IMR-90 (cell line): ENCODE data around the gene FSIP1. TPM values are rescaled to one million over a fixed set of nuclear protein-coding genes. Genes with fewer than 3 reads are reported as not detected.

Source experiments
- ATAC-seq: fragments of 200-7000 bp; cut with Tn5 transposase; 2 replicates; pipeline ENCODE4 v1.9.1; 2020; ENCODE audit warnings: low read depth, mild to moderate bottlenecking, moderate library complexity
- BruUV-seq: library from RNA; stranded (reverse); fragments of 400-500 nt; replicated peaks from 2 replicates; lab custom pipeline; 2021; lab: Mats Ljungman, UMichigan
- CTCF ChIA-PET: fragments of 300-600 bp; formaldehyde crosslinking; extraction: SDS; loops from one replicate; lab custom pipeline; 2021; ENCODE audit warnings: antibody characterized with exemption; lab: Yijun Ruan, JAX
- POLR2A ChIA-PET: fragments of 300-600 bp; sonication (Branson Sonifier 250); formaldehyde crosslinking; loops from one replicate; lab custom pipeline; 2022; ENCODE audit warnings: antibody characterized with exemption; ENCODE audit not compliant: unreplicated experiment; lab: Charles Lee
- DNase-seq: peaks from one replicate; pipeline ENCODE4 v3.0.0; 2013
- H2AFZ ChIP-seq: replicated peaks from 2 replicates; pipeline ENCODE3; 2013; ENCODE audit warnings: low read length, mild to moderate bottlenecking; ENCODE audit not compliant: poor library complexity
- H2AK5ac ChIP-seq: 2 replicates; pipeline ENCODE4 v1.6.1; 2013; ENCODE audit warnings: low read depth, low read length, inconsistent platforms
- H2AK9ac ChIP-seq: replicated peaks from 2 replicates; pipeline ENCODE3; 2013; ENCODE audit warnings: mild to moderate bottlenecking, low read depth, low read length, moderate library complexity; ENCODE audit not compliant: poor library complexity
- H2BK120ac ChIP-seq: 2 replicates; pipeline ENCODE4 v1.6.1; 2013; ENCODE audit warnings: low read depth, low read length, inconsistent platforms
- H2BK15ac ChIP-seq: 3 replicates; pipeline ENCODE4 v1.6.1; 2013; ENCODE audit warnings: low read depth, low read length, inconsistent platforms
- H2BK20ac ChIP-seq: 2 replicates; pipeline ENCODE4 v1.6.1; 2013; ENCODE audit warnings: low read depth, mild to moderate bottlenecking, inconsistent platforms, low read length, moderate library complexity
- H2BK5ac ChIP-seq: 2 replicates; pipeline ENCODE4 v1.6.1; 2013; ENCODE audit warnings: mild to moderate bottlenecking, low read depth, low read length, inconsistent platforms; ENCODE audit not compliant: poor library complexity, severe bottlenecking
- H3K14ac ChIP-seq: replicated peaks from 2 replicates; pipeline ENCODE4 v1.6.1; 2013; ENCODE audit warnings: low read depth, low read length, inconsistent platforms
- H3K18ac ChIP-seq: 2 replicates; pipeline ENCODE4 v1.6.1; 2013; ENCODE audit warnings: low read depth, low read length, control low read depth
- H3K23ac ChIP-seq: 2 replicates; pipeline ENCODE4 v1.6.1; 2013; ENCODE audit warnings: low read depth, low read length, inconsistent platforms
- H3K27ac ChIP-seq: 2 replicates; pipeline ENCODE4 v1.5.1; 2013; ENCODE audit warnings: mild to moderate bottlenecking, control low read depth, low read length; ENCODE audit not compliant: insufficient read depth
- H3K27me3 ChIP-seq: 2 replicates; pipeline ENCODE4 v1.6.1; 2013; ENCODE audit warnings: low read length; ENCODE audit not compliant: control insufficient read depth, insufficient read depth
- H3K36me3 ChIP-seq: 2 replicates; pipeline ENCODE4 v1.6.1; 2013; ENCODE audit warnings: low read length, mixed read lengths; ENCODE audit not compliant: control insufficient read depth, insufficient read depth
- H3K4ac ChIP-seq: 2 replicates; pipeline ENCODE4 v1.6.1; 2013; ENCODE audit warnings: low read depth, low read length, inconsistent platforms
- H3K4me1 ChIP-seq: 2 replicates; pipeline ENCODE4 v1.6.1; 2013; ENCODE audit warnings: low read length, mixed read lengths; ENCODE audit not compliant: control insufficient read depth, insufficient read depth
- H3K4me2 ChIP-seq: 2 replicates; pipeline ENCODE4 v1.6.1; 2013; ENCODE audit warnings: low read depth, mild to moderate bottlenecking, control low read depth, low read length, moderate library complexity
- H3K4me3 ChIP-seq: 2 replicates; pipeline ENCODE4 v1.5.1; 2013; ENCODE audit warnings: low read depth, mild to moderate bottlenecking, control low read depth, low read length, moderate library complexity; ENCODE audit not compliant: insufficient read depth
- H3K56ac ChIP-seq: 2 replicates; pipeline ENCODE4 v1.6.1; 2013; ENCODE audit warnings: low read length, inconsistent platforms; ENCODE audit not compliant: insufficient read depth; ENCODE audit errors: extremely low read depth
- H3K79me1 ChIP-seq, 2 experiments: 2 replicates each; pipeline ENCODE4 v1.6.1; 2013; ENCODE audit warnings: low read length in 2 of 2, inconsistent platforms in 1 of 2, low read depth in 1 of 2
- H3K9ac ChIP-seq: 2 replicates; pipeline ENCODE4 v1.6.1; 2013; ENCODE audit warnings: low read depth, low read length, control low read depth
- H3K9me1 ChIP-seq: 2 replicates; pipeline ENCODE4 v1.6.1; 2013; ENCODE audit warnings: low read length, inconsistent platforms; ENCODE audit not compliant: insufficient read depth
- H3K9me3 ChIP-seq: 2 replicates; pipeline ENCODE4 v1.6.1; 2013; ENCODE audit warnings: low read length; ENCODE audit not compliant: control insufficient read depth, insufficient read depth
- H4K20me1 ChIP-seq: 2 replicates; pipeline ENCODE4 v1.6.1; 2013; ENCODE audit warnings: low read length, inconsistent platforms; ENCODE audit not compliant: insufficient read depth
- H4K5ac ChIP-seq: 2 replicates; pipeline ENCODE4 v1.6.1; 2013; ENCODE audit warnings: mild to moderate bottlenecking, low read depth, low read length, control low read depth
- H4K8ac ChIP-seq, 2 experiments: 2 replicates each; pipeline ENCODE4 v1.6.1; 2013; ENCODE audit warnings: low read depth in 2 of 2, low read length in 2 of 2, control low read depth in 1 of 2, inconsistent platforms in 1 of 2
- H4K91ac ChIP-seq: 2 replicates; pipeline ENCODE4 v1.6.1; 2013; ENCODE audit warnings: low read depth, low read length, inconsistent platforms; ENCODE audit not compliant: insufficient read depth
- BHLHE40 ChIP-seq: fragments of 150-350 bp; IDR thresholded peaks from 2 replicates; pipeline ENCODE4 v1.6.1; 2016; ENCODE audit warnings: mild to moderate bottlenecking, low read depth, low read length
- FOS ChIP-seq: fragments of 150-350 bp; IDR thresholded peaks from 2 replicates; pipeline ENCODE4 v1.6.1; 2016; ENCODE audit warnings: low read depth, low read length
- MAZ ChIP-seq: IDR thresholded peaks from 2 replicates; pipeline ENCODE4 v1.6.1; 2012; ENCODE audit warnings: low read depth, mild to moderate bottlenecking, low read length, improper control_type of control experiment, moderate library complexity, borderline replicate concordance
- NFE2L2 ChIP-seq: fragments of 150-350 bp; IDR thresholded peaks from 2 replicates; pipeline ENCODE4 v1.6.1; 2016; ENCODE audit warnings: low read depth, mild to moderate bottlenecking, low read length
- POLR2A ChIP-seq: IDR thresholded peaks from 2 replicates; pipeline ENCODE4 v1.6.1; 2012; ENCODE audit warnings: mild to moderate bottlenecking, low read depth, low read length
- RAD21 ChIP-seq: IDR thresholded peaks from 2 replicates; pipeline ENCODE4 v1.6.1; 2012; ENCODE audit warnings: low read length, improper control_type of control experiment
- RFX5 ChIP-seq: IDR thresholded peaks from 2 replicates; pipeline ENCODE4 v1.8.0; 2012; ENCODE audit warnings: low read depth, mild to moderate bottlenecking, low read length, moderate library complexity
- WGBS, 2 experiments: methylation state at CpG; one replicate each; pipeline versions ENCODE4 v1.1.5 to v1.1.7; 2013; ENCODE audit warnings: missing lambda C conversion rate in 2 of 2; ENCODE audit not compliant: insufficient read length in 1 of 2; ENCODE audit errors: extremely low coverage in 2 of 2; 5-methylcytosine and 5-hydroxymethylcytosine counted together
- dilution Hi-C: fragments of 300-500 bp; cut with HindIII; formaldehyde crosslinking; loops from one replicate; pipeline ENCODE4 v1.14.3; 2018; ENCODE audit warnings: low sequenced_read_pairs; ENCODE audit not compliant: unreplicated experiment
- in situ Hi-C: fragments of 300-500 bp; cut with MboI; formaldehyde crosslinking; loops from 3 replicates; pipeline ENCODE4 v1.14.3; 2019; ENCODE audit warnings: low sequenced_read_pairs, inconsistent platforms, mixed read lengths
- intact Hi-C: fragments of 100-400 bp; cut with micrococcal nuclease; formaldehyde crosslinking; loops from 2 replicates; pipeline ENCODE4 v1.10.0; 2022
- polyA plus RNA-seq, 3 experiments: library from polyadenylated mRNA; depleted of rRNA; stranded (reverse); fragments of >200 nt; gene quantifications; 2 replicates each; pipeline ENCODE4 v1.2.3, GENCODE V29; 2012; ENCODE audit warnings: low replicate concordance in 1 of 3
- total RNA-seq: library from RNA; depleted of rRNA; stranded (reverse); fragments of >200 nt; gene quantifications from 2 replicates; pipeline ENCODE4 v1.2.3, GENCODE V29; 2012

The FSIP1 gene
- total and polyA plus RNA-seq, 2 of the 4 experiments (the other 2 are of a cell fraction) = 0.10 to 0.18 TPM

DNA sequence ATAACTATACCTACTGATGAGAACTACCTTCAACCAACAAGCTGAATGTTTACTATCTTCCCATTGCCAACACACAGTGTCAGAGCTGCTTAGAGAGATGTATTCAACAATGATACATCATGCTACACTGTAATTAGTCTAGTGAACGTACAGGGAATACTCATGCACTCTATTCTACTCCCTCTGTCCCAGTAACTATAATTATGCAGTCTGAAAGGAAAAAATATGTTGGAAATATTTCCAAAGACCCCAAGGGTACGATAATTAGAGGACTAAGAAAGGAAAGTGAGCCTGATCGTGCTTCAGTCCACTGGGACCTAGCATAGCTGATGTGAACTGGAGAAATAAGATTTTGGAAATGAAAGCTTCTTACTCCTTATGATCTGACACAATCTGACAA is 36.9 kb upstream of the FSIP1 start:
- no peak overlapping the region for H3K27ac ChIP-seq
- ATAC-seq (no peak), DNase-seq (no peak)
- POLR2A ChIA-PET = no interaction called here
- no peak overlapping the region for H4K5ac ChIP-seq
- H2BK120ac ChIP-seq = no peak overlapping the region
- no peak overlapping the region for H3K4me3 ChIP-seq
- H3K4me1 ChIP-seq = peaks cover 7% of the 10 kb centered on the region
- H3K27me3 ChIP-seq = no peaks in the 10 kb centered on the region
- dilution Hi-C loops = no loop called here
- no peak overlapping the region for H2BK15ac ChIP-seq
- H3K79me1 ChIP-seq = peaks cover 32 to 86% of the 10 kb centered on the region in 2 experiments
- no peak overlapping the region for H2AK9ac ChIP-seq
- no peak overlapping the region for H2AFZ ChIP-seq
- no TSS peak for BruUV-seq
- H3K14ac ChIP-seq = no peak overlapping the region
- no peak overlapping the region for H4K91ac ChIP-seq
- no peak overlapping the region for H3K18ac ChIP-seq
- no peak overlapping the region for H2BK5ac ChIP-seq
- WGBS, 2 experiments = no CpG with 5 or more reads among the region's 3 CpGs
- H3K36me3 ChIP-seq = no peaks in the 10 kb centered on the region
- CTCF ChIA-PET = no interaction called here
- no peak overlapping the region for H3K9ac ChIP-seq
- no peak overlapping the region for H3K23ac ChIP-seq
- no peak overlapping the region for H3K56ac ChIP-seq
- H4K20me1 ChIP-seq = peaks cover 79% of the 10 kb centered on the region
- peaks cover 22% of the 10 kb centered on the region for H3K9me1 ChIP-seq
- no peaks in the 10 kb centered on the region; the same call in 1 of the 2 replicates for H3K9me3 ChIP-seq
- no peak overlapping the region for H4K8ac ChIP-seq
- no peak overlapping the region for H3K4ac ChIP-seq
- H2AK5ac ChIP-seq = no peak overlapping the region
- TF ChIP-seq RAD21 (no peak), NFE2L2 (no peak), BHLHE40 (no peak), RFX5 (no peak), FOS (no peak), MAZ (no peak), POLR2A (no peak)
- no peak overlapping the region for H2BK20ac ChIP-seq
- intact Hi-C loops = loop anchor here (5.0 kb wide), 1 partner anchor 38 kb away; no protein-coding TSS in a partner anchor
- in situ Hi-C loops = no loop called here
- H3K4me2 ChIP-seq = no peak overlapping the region
